Stimulated activated memory B cell treated with anti-CD40 and anti-IgM and Interleukin-4, amounts not matched to agents 10 μg/mL and 1 μg/mL and 100 μg/mL, for 72 hours (primary cell): Measurements from ENCODE around the gene CRISPLD2.
"Not testable (repeated sequence)": the region's sequence is repeated elsewhere in the genome, so short reads cannot be mapped to it uniquely, and the experiment has no call there.

Experiments used
- ATAC-seq: fragments of 150-1000 bp; cut with Tn5 transposase; 2 replicates; pipeline ENCODE4 v1.10.0; 2021
- H3K27ac Mint-ChIP-seq: one replicate; pipeline ENCODE4 v1.8.0; 2022; ENCODE audit warnings: mild to moderate bottlenecking, mixed read lengths
- H3K27me3 Mint-ChIP-seq: one replicate; pipeline ENCODE4 v1.8.0; 2022; ENCODE audit warnings: mixed read lengths
- H3K36me3 Mint-ChIP-seq: one replicate; pipeline ENCODE4 v1.8.0; 2022; ENCODE audit warnings: mixed read lengths
- H3K4me1 Mint-ChIP-seq: one replicate; pipeline ENCODE4 v1.8.0; 2022; ENCODE audit warnings: mixed read lengths
- H3K4me3 Mint-ChIP-seq: one replicate; pipeline ENCODE4 v1.8.0; 2022; ENCODE audit warnings: mild to moderate bottlenecking, moderate library complexity, mixed read lengths
- H3K9me3 Mint-ChIP-seq: one replicate; pipeline ENCODE4 v1.8.0; 2022; ENCODE audit warnings: mixed read lengths

CRISPLD2 gene

GRCh38 chr16:84937196-84938005 is 117.6 kb downstream of the CRISPLD2 start:
- Mint-ChIP-seq H3K4me3 (no peak overlapping the region), H3K36me3 (no peaks in the 10 kb centered on the region), H3K9me3 (no peaks in the 10 kb centered on the region), H3K27me3 (peaks cover 39% of the 10 kb centered on the region), H3K4me1 (no peaks in the 10 kb centered on the region), H3K27ac (no peak overlapping the region)
- ATAC-seq = no peak

- not testable (repeated sequence) for H3K36me3 Mint-ChIP-seq, H3K27ac Mint-ChIP-seq, H3K9me3 Mint-ChIP-seq, H3K4me3 Mint-ChIP-seq, ATAC-seq, H3K4me1 Mint-ChIP-seq
- H3K27me3 Mint-ChIP-seq = peaks cover 47% of the 10 kb centered on the region
These were observed 118.8 kb downstream of the CRISPLD2 start for GRCh38 chr16:84938616-84939015.

- Mint-ChIP-seq H3K4me1 (no peaks in the 10 kb centered on the region), H3K36me3 (no peaks in the 10 kb centered on the region), H3K27ac (no peak overlapping the region), H3K9me3 (peaks cover 2% of the 10 kb centered on the region), H3K4me3 (no peak overlapping the region), H3K27me3 (peaks cover 59% of the 10 kb centered on the region)
- ATAC-seq = peak; percentile 36
These were observed 121.1 kb downstream of the CRISPLD2 start for GRCh38 chr16:84940670-84941551.

GRCh38 chr16:84941921-84942320 is 122.1 kb downstream of the CRISPLD2 start:
- Mint-ChIP-seq H3K27me3 (peaks cover 59% of the 10 kb centered on the region), H3K36me3 (no peaks in the 10 kb centered on the region), H3K4me1 (no peaks in the 10 kb centered on the region), H3K9me3 (peaks cover 2% of the 10 kb centered on the region), H3K4me3 (no peak overlapping the region), H3K27ac (no peak overlapping the region)
- ATAC-seq = no peak

GRCh38 chr16:84942786-84943185 is 123.0 kb downstream of the CRISPLD2 start:
- no peak overlapping the region for H3K4me3 Mint-ChIP-seq
- peaks cover 2% of the 10 kb centered on the region for H3K9me3 Mint-ChIP-seq
- ATAC-seq = no peak
- peaks cover 54% of the 10 kb centered on the region for H3K27me3 Mint-ChIP-seq
- no peaks in the 10 kb centered on the region for H3K4me1 Mint-ChIP-seq
- H3K27ac Mint-ChIP-seq = no peak overlapping the region
- H3K36me3 Mint-ChIP-seq = no peaks in the 10 kb centered on the region

- Mint-ChIP-seq H3K36me3 (no peaks in the 10 kb centered on the region), H3K27me3 (peaks cover 50% of the 10 kb centered on the region), H3K4me3 (no peak overlapping the region), H3K4me1 (no peaks in the 10 kb centered on the region), H3K9me3 (peaks cover 2% of the 10 kb centered on the region), H3K27ac (no peak overlapping the region)
- no peak for ATAC-seq
These were observed 123.8 kb downstream of the CRISPLD2 start for GRCh38 chr16:84943620-84944019.

GRCh38 chr16:84947022-84947421 is 127.2 kb downstream of the CRISPLD2 start:
- peaks cover 23% of the 10 kb centered on the region for H3K27me3 Mint-ChIP-seq
- H3K4me3 Mint-ChIP-seq = no peak overlapping the region
- no peak for ATAC-seq
- no peaks in the 10 kb centered on the region for H3K4me1 Mint-ChIP-seq
- no peak overlapping the region for H3K27ac Mint-ChIP-seq
- H3K36me3 Mint-ChIP-seq = no peaks in the 10 kb centered on the region
- peaks cover 2% of the 10 kb centered on the region for H3K9me3 Mint-ChIP-seq

GRCh38 chr16:84947996-84948850 is 128.4 kb downstream of the CRISPLD2 start:
- Mint-ChIP-seq H3K36me3 (no peaks in the 10 kb centered on the region), H3K9me3 (no peaks in the 10 kb centered on the region), H3K4me3 (no peak overlapping the region), H3K27me3 (peaks cover 13% of the 10 kb centered on the region), H3K27ac (no peak overlapping the region), H3K4me1 (no peaks in the 10 kb centered on the region)
- peak; percentile 45 for ATAC-seq

GRCh38 chr16:84948851-84949610 is 129.2 kb downstream of the CRISPLD2 start:
- Mint-ChIP-seq H3K9me3 (no peaks in the 10 kb centered on the region), H3K4me3 (no peak overlapping the region), H3K27me3 (peaks cover 21% of the 10 kb centered on the region), H3K36me3 (no peaks in the 10 kb centered on the region), H3K4me1 (no peaks in the 10 kb centered on the region), H3K27ac (no peak overlapping the region)
- ATAC-seq = no peak

- H3K36me3 Mint-ChIP-seq = no peaks in the 10 kb centered on the region
- no peak overlapping the region for H3K4me3 Mint-ChIP-seq
- ATAC-seq = no peak
- peaks cover 21% of the 10 kb centered on the region for H3K27me3 Mint-ChIP-seq
- no peaks in the 10 kb centered on the region for H3K4me1 Mint-ChIP-seq
- no peak overlapping the region for H3K27ac Mint-ChIP-seq
- H3K9me3 Mint-ChIP-seq = no peaks in the 10 kb centered on the region
These were observed 130.1 kb downstream of the CRISPLD2 start for GRCh38 chr16:84949772-84950436.

GRCh38 chr16:84950906-84951305 is 131.1 kb downstream of the CRISPLD2 start:
- ATAC-seq = no peak
- peaks cover 22% of the 10 kb centered on the region for H3K27me3 Mint-ChIP-seq
- no peak overlapping the region for H3K4me3 Mint-ChIP-seq
- no peaks in the 10 kb centered on the region for H3K9me3 Mint-ChIP-seq
- H3K4me1 Mint-ChIP-seq = no peaks in the 10 kb centered on the region
- no peaks in the 10 kb centered on the region for H3K36me3 Mint-ChIP-seq
- H3K27ac Mint-ChIP-seq = no peak overlapping the region

- peaks cover 38% of the 10 kb centered on the region for H3K27me3 Mint-ChIP-seq
- no peaks in the 10 kb centered on the region for H3K36me3 Mint-ChIP-seq
- no peaks in the 10 kb centered on the region for H3K4me1 Mint-ChIP-seq
- no peaks in the 10 kb centered on the region for H3K9me3 Mint-ChIP-seq
- peak; percentile 81 for ATAC-seq
- H3K4me3 Mint-ChIP-seq = no peak overlapping the region
- H3K27ac Mint-ChIP-seq = no peak overlapping the region
These were observed 132.8 kb downstream of the CRISPLD2 start for GRCh38 chr16:84952335-84953189.

GRCh38 chr16:84953190-84953746 is 133.5 kb downstream of the CRISPLD2 start:
- H3K9me3 Mint-ChIP-seq = no peaks in the 10 kb centered on the region
- no peak for ATAC-seq
- H3K4me3 Mint-ChIP-seq = no peak overlapping the region
- peaks cover 39% of the 10 kb centered on the region for H3K27me3 Mint-ChIP-seq
- H3K27ac Mint-ChIP-seq = no peak overlapping the region
- no peaks in the 10 kb centered on the region for H3K36me3 Mint-ChIP-seq
- H3K4me1 Mint-ChIP-seq = no peaks in the 10 kb centered on the region
